Neural crest cell (in vitro differentiated cells): ENCODE data around the gene SND1. TPM values are rescaled to one million over a fixed set of nuclear protein-coding genes. Genes with fewer than 3 reads are reported as not detected.
A peak's percentile ranks its signal among the peaks of the same experiment; 100 is the strongest.

Experiments
- DNase-seq: peaks from one replicate; pipeline ENCODE4 v3.0.0; 2021; ENCODE audit warnings: low read depth, mixed read lengths, low spot score
- H3K27ac Mint-ChIP-seq: one replicate; pipeline ENCODE4 v1.8.0; 2021; ENCODE audit warnings: mild to moderate bottlenecking, mixed read lengths; ENCODE audit not compliant: unreplicated experiment
- H3K27me3 Mint-ChIP-seq: 2 replicates; pipeline ENCODE4 v1.8.0; 2021; ENCODE audit warnings: low read depth, mild to moderate bottlenecking, mixed read lengths
- H3K36me3 Mint-ChIP-seq: 2 replicates; pipeline ENCODE4 v1.8.0; 2021; ENCODE audit warnings: low read depth, mild to moderate bottlenecking, mixed read lengths
- H3K4me1 Mint-ChIP-seq: 2 replicates; pipeline ENCODE4 v1.8.0; 2021; ENCODE audit warnings: mixed read lengths
- H3K4me3 Mint-ChIP-seq: one replicate; pipeline ENCODE4 v1.8.0; 2021; ENCODE audit warnings: mild to moderate bottlenecking, mixed read lengths
- H3K9me3 Mint-ChIP-seq: 2 replicates; pipeline ENCODE4 v1.8.0; 2021; ENCODE audit warnings: mixed read lengths
- CTCF ChIP-seq: fragments of 200-600 bp; sonication (generic); conservative IDR thresholded peaks from 2 replicates; pipeline ENCODE4 v1.5.0; 2021; ENCODE audit warnings: antibody characterized with exemption, mild to moderate bottlenecking
- total RNA-seq: library from RNA; stranded (reverse); gene quantifications from 2 replicates; pipeline ENCODE4 v1.2.1, GENCODE V29; 2021

The SND1 gene
- total RNA-seq, 1 donor from 2014 or later: 184 TPM

GRCh38 chr7:128100949-128101713 is 449.1 kb downstream of the SND1 start:
- Mint-ChIP-seq H3K27ac (no peak overlapping the region), H3K4me1 (peaks cover 10% of the 10 kb centered on the region), H3K9me3 (no peaks in the 10 kb centered on the region), H3K27me3 (peaks cover 42% of the 10 kb centered on the region), H3K36me3 (peaks cover 5% of the 10 kb centered on the region), H3K4me3 (peak overlapping the region; percentile 39)
- no peak for DNase-seq
- no peak for TF ChIP-seq CTCF

DNA sequence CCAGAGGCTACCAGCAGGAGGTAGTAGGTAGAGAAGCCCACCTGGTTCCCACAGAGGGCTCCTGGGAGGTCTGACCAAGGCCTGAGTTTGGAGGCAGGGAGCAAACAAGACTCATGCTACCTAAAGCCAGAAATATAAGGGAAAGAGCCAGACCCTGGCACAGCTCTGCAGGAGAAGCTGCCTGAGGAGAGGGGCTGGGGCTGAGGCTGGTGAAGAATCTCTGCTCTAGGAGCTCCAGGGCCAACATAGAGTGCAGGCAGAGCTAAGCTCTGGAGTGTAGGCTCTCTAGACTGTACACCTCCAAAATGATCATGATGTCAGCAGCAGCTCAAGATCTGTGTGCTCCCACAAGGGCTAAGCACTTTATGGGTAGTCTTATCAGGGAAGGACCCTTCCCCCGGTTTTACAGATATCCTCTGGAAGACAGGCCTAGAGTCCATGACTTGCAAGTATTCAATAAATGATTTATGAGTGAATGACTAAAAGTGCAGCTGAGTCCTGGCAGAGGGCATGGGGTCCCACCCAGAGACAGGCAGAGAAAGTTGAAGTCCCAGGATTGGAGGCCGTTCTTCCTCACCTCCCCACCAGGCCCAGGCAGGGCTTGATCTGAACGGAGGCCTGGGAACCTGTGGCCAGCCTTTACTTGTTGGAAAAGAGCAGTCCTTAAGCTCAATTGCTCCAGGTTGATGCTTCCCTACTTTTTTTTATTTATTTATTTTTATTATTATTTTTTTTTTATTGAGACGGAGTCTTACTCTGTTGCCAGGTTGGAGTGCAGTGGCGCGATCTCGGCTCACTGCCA is 450.7 kb downstream of the SND1 start:
- Mint-ChIP-seq H3K27me3 (peaks cover 52% of the 10 kb centered on the region), H3K4me1 (peaks cover 10% of the 10 kb centered on the region), H3K4me3 (peak overlapping the region; percentile 54), H3K36me3 (peaks cover 5% of the 10 kb centered on the region), H3K27ac (no peak overlapping the region), H3K9me3 (no peaks in the 10 kb centered on the region)
- DNase-seq: no peak
- TF ChIP-seq CTCF: no peak

DNA sequence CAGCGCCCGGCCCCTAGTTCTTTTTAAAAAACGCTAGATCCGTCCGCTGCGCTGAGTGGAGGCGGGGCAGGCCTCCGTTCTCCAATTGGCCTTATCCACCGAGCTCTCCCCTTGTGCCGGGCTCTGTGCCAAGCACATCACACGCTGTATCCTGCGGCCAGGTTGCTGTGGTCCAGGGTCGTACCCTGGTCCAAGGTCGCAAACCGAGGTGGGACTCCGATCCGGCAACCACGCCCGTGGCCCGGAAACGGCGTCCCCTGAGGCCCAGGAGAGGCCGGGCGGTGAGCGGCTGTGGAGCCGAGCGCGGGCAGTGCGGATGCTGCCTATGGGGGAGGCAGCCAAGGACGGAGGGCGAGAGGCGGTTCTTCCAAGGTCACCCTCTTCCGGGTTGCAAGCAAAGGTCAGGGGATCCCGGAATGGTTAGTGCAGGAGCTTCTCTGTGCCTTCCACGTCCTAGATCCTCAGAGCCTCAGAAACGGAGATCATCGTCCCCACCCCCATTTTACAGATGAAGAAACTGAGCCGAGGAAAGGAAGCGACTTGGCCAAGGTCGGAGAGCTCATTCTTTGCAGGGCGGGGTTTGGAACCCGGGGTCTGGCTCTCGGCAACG is 451.6 kb downstream of the SND1 start:
- no peak for DNase-seq

DNA sequence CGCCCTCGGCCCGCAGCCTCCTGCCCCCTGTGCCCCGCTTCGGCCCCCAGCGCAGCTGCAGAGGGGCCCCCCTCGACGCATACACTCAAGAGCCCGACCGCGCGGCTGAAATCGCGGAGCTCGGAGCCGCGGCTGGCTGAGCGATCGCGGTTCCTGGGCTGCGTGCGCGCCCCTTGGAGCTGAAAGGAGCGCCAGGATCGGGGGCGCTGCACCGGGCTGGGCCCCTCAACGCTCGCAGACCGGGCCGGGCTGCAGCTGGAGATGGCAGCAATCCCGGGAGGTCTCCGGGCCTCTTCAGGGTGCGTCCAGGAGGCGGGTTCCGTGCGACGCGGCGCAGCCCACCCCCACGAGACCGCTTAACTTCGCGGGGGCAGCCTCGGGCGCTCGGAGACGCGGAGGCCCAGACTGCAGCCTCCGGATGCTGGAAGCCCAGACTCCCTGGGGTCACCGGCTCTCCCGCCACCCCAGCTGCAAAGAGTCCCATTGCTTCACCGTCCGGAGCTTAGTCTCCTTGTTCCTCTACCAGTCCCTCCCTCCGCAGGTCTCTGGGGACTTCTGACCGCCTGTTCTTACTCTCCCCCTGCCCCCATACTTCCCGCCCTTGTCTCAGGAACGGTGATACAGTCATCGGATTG is 452.2 kb downstream of the SND1 start:
- Mint-ChIP-seq H3K36me3 (peaks cover 3% of the 10 kb centered on the region), H3K27ac (no peak overlapping the region), H3K4me3 (peak overlapping the region; percentile 69), H3K4me1 (peaks cover 10% of the 10 kb centered on the region), H3K27me3 (peaks cover 61% of the 10 kb centered on the region), H3K9me3 (no peaks in the 10 kb centered on the region)
- no peak for DNase-seq
- TF ChIP-seq CTCF: no peak

More for the DNA sequence above, 451.6 kb downstream of the SND1 start:
- H3K36me3 Mint-ChIP-seq: peaks cover 3% of the 10 kb centered on the region
- peaks cover 55% of the 10 kb centered on the region for H3K27me3 Mint-ChIP-seq
- no peak for TF ChIP-seq CTCF
- H3K4me3 Mint-ChIP-seq: peak overlapping the region; percentile 69
- no peaks in the 10 kb centered on the region for H3K9me3 Mint-ChIP-seq
- no peak overlapping the region for H3K27ac Mint-ChIP-seq
- H3K4me1 Mint-ChIP-seq: peaks cover 10% of the 10 kb centered on the region

- no peak for DNase-seq
- H3K4me1 Mint-ChIP-seq: peaks cover 10% of the 10 kb centered on the region
- no peak overlapping the region for H3K27ac Mint-ChIP-seq
- no peak for TF ChIP-seq CTCF
- H3K9me3 Mint-ChIP-seq: no peaks in the 10 kb centered on the region
- H3K27me3 Mint-ChIP-seq: peaks cover 61% of the 10 kb centered on the region
- H3K36me3 Mint-ChIP-seq: peaks cover 3% of the 10 kb centered on the region
- H3K4me3 Mint-ChIP-seq: no peak overlapping the region
These were observed 453.4 kb downstream of the SND1 start for GRCh38 chr7:128105228-128106022.
